HL-60 (cell line): Measurements from ENCODE around the gene TBC1D5.

Source experiments
- CTCF ChIP-seq: IDR thresholded peaks from one replicate; pipeline ENCODE4 v1.5.1; 2011; ENCODE audit warnings: low read length, control low read depth, inconsistent platforms; ENCODE audit not compliant: insufficient read depth
- GABPA ChIP-seq: IDR thresholded peaks from 2 replicates; pipeline ENCODE4 v1.6.1; 2012; ENCODE audit warnings: low read depth
- POLR2AphosphoS5 ChIP-seq: IDR thresholded peaks from 2 replicates; pipeline ENCODE4 v1.6.1; 2012; ENCODE audit warnings: low read depth
- REST ChIP-seq: IDR thresholded peaks from 2 replicates; pipeline ENCODE4 v1.6.1; 2012; ENCODE audit warnings: low read depth; ENCODE audit not compliant: insufficient replicate concordance

GRCh38 chr3:17227472-17227871 lies 515.0 kb downstream of the TBC1D5 start:
- no peak for TF ChIP-seq CTCF
- no peak for TF ChIP-seq GABPA
- TF ChIP-seq REST = no peak
- no peak for TF ChIP-seq POLR2AphosphoS5
